ENCODE data around the gene SORCS2. TPM values are rescaled to one million over a fixed set of nuclear protein-coding genes. Genes with fewer than 3 reads are reported as not detected.

The SORCS2 gene
- total and polyA plus RNA-seq, 2 of the 13 experiments (the other 11 are each of a cell fraction or from before 2014, with no cell fraction given) = 0.82 to 1.0 TPM

GRCh38 chr4:7638984-7639789 is 446.8 kb downstream of the SORCS2 start (continued):
- TF ChIP-seq ARHGAP35 (CRISPR knock-in tag; IDR thresholded peaks at IDR 0.05; ENCODE audit: borderline replicate concordance) (no peak), ATF7 (IDR thresholded peaks at IDR 0.05) (no peak), ATF7 (CRISPR knock-in tag; IDR thresholded peaks at IDR 0.05) (no peak), FOXA1 (IDR thresholded peaks at IDR 0.05) (no peak), FOXA1 (CRISPR knock-in tag; IDR thresholded peaks at IDR 0.05) (no peak), SOX6 (IDR thresholded peaks at IDR 0.05) (no peak), SOX6 (CRISPR knock-in tag; IDR thresholded peaks at IDR 0.05) (peak; percentile 75), ZNF280D (CRISPR knock-in tag; IDR thresholded peaks at IDR 0.05) (no peak), MEIS2 (CRISPR knock-in tag; IDR thresholded peaks at IDR 0.05) (0 out of 2 replicates have a peak, but pooled peaks have one; percentile 28), SMYD3 (CRISPR knock-in tag; IDR thresholded peaks at IDR 0.05) (no peak), SALL1 (CRISPR knock-in tag; IDR thresholded peaks at IDR 0.05) (peak; percentile 65), ISL2 (CRISPR knock-in tag; IDR thresholded peaks at IDR 0.05) (peak; percentile 60; the same call in 1 of the 2 replicates), ZBED4 (CRISPR knock-in tag; IDR thresholded peaks at IDR 0.05; ENCODE audit: borderline replicate concordance) (peak; percentile 44; the same call in 1 of the 2 replicates), SYNCRIP (IDR thresholded peaks at IDR 0.05; ENCODE audit: insufficient read depth, low read depth, low read length) (no peak), ZNF878 (CRISPR knock-in tag; IDR thresholded peaks at IDR 0.05) (no peak), ZNF451 (CRISPR knock-in tag; IDR thresholded peaks at IDR 0.05) (no peak), TRAFD1 (CRISPR knock-in tag; IDR thresholded peaks at IDR 0.05; ENCODE audit: borderline replicate concordance) (no peak), TRIM22 (IDR thresholded peaks at IDR 0.05) (no peak), TFAP4 (IDR thresholded peaks at IDR 0.05; ENCODE audit: borderline replicate concordance, low read depth) (peak; percentile 67; the same call in 1 of the 2 replicates)
